GM12865 (cell line): Measurements from ENCODE around the gene TTC22.

Experiments
- DNase-seq: peaks from one replicate; pipeline ENCODE4 v3.0.0; 2010; ENCODE audit warnings: low read depth
- H3K4me3 ChIP-seq: 2 replicates; pipeline ENCODE4 v1.5.1; 2011; ENCODE audit warnings: mild to moderate bottlenecking, low read depth, low read length, control low read depth
- TF ChIP-seq, protein P1 (sequence below): IDR thresholded peaks from 2 replicates; pipeline ENCODE4 v1.5.1; 2011; ENCODE audit warnings: low read length, control low read depth, low read depth, inconsistent platforms; ENCODE audit not compliant: insufficient read depth; ENCODE audit errors: missing control alignments

TTC22 gene

DNA sequence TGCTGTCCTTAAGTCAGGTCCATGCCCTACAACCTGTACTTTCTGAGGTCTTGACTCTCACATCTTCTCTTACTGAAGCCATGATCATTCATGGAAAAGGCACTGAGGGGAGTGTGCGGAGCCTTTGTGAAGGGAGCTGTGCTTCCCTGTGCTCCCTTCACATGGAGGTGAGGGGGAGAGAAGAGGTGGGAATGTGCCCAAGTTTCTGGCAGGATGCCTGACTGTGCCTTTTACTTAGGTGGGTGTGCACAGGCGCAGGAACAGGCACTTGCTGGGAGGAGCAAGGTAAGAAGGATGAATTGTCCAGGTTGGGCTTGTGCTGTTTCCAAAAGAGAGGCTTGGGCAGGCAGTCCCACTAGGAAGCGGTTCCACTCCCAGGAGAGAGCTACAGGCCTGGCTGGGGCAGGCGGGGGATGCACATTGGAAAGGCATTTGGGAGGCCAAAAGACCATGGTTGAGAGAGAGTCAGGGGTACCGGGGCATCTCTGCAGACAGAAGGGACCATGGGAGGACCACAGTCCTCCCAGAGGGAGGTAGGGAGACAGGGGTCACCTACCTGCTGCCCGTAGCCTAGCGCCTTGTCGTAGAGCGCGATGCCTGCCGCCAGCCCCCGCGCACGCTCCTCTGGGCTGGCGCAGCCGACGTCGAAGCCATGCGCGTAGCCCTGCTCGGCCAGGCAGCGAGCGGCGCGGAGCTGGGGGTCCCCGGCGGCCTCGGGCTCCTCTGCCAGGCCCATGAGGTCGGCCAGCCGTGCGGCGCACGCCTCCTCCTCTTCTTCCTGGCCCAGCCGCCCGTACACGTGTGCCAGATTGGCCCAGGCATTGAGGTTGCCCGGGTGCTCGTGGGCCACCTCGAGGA lies 853 bp downstream of the TTC22 start:
- peak overlapping the region; percentile 55 for H3K4me3 ChIP-seq
- no peak for DNase-seq
- TF ChIP-seq, protein P1, sequence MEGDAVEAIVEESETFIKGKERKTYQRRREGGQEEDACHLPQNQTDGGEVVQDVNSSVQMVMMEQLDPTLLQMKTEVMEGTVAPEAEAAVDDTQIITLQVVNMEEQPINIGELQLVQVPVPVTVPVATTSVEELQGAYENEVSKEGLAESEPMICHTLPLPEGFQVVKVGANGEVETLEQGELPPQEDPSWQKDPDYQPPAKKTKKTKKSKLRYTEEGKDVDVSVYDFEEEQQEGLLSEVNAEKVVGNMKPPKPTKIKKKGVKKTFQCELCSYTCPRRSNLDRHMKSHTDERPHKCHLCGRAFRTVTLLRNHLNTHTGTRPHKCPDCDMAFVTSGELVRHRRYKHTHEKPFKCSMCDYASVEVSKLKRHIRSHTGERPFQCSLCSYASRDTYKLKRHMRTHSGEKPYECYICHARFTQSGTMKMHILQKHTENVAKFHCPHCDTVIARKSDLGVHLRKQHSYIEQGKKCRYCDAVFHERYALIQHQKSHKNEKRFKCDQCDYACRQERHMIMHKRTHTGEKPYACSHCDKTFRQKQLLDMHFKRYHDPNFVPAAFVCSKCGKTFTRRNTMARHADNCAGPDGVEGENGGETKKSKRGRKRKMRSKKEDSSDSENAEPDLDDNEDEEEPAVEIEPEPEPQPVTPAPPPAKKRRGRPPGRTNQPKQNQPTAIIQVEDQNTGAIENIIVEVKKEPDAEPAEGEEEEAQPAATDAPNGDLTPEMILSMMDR = no peak

- no peak overlapping the region for H3K4me3 ChIP-seq
- DNase-seq = peak; percentile 67
- TF ChIP-seq, protein P1 = no peak
Observed at GRCh38 chr1:54798769-54799641, 2.1 kb downstream of the TTC22 start.

- TF ChIP-seq, protein P1 = no peak
- no peak for DNase-seq
- no peak overlapping the region for H3K4me3 ChIP-seq
Observed at GRCh38 chr1:54798206-54798605, 2.9 kb downstream of the TTC22 start.

DNA sequence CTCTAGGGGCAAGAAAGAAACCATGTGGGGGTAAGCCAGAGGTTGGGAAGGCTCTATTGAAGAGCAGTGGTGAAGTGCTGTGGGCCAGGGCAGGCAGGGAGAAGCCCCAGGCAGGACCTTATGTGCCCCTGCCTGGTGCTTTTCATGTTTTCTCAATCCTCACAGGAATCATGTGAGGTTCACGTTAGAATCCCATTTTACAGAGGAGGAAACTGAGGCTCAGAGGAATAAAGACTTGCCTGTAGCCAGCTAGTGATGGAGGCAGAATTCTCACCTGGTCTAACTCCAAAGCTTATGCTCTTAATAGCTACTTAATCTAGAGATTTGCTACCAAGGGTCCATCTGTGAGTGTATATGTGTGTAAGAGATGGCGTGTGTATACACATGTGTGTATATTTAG lies 4.2 kb downstream of the TTC22 start:
- no peak overlapping the region for H3K4me3 ChIP-seq
- no peak for DNase-seq
- TF ChIP-seq, protein P1 = no peak

DNA sequence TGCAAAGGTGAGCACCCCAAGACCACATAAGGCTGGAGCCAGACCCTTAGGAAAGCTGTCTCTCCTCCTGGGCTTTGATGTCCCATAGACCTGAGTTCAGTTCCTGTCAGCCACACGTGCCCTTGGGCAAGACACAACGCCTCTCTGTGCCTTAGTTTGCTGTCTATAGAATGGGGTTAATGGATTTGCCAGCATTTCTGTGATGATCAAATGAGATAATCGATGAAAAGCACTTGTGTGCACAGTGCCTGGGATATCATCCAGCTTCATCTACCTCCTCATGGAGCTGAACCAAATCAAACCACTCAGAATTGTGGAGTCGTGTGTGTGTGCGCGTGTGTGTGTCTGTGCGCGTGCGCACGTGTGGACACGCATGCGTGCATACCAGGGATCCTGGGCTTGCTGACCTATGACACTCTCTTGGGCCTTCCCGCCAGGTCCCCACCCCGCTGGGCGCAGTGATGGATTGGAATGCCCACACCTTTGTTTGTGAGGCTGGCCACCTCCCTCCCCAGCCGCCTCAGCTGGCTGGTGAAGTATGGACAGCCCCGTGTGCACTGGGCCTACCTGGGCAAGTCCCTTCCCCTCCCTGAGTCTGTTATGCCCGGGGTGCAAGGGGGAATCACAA lies 5.2 kb downstream of the TTC22 start:
- DNase-seq = no peak
- TF ChIP-seq, protein P1 = no peak
- no peak overlapping the region for H3K4me3 ChIP-seq

DNA sequence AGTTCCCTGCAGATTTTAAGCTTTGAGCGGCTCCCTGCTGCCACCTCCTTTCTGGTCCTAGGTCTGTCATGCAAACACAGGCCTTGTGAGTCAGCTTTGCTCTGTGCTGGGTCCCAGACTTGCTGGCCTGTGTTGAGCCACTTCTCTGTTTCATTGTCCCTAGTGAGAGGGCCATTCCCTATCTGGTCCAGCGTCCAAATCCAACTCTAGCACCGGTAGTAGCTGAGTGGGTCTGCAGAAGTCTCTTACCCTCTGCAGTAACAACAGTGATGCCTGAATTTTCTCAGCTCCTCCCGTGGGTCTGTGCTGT lies 5.8 kb downstream of the TTC22 start:
- H3K4me3 ChIP-seq = no peak overlapping the region
- TF ChIP-seq, protein P1 = no peak
- DNase-seq = no peak
